Transverse colon (tissue), 4 donors: ENCODE measurements around the gene F7.

Experiments used
- CTCF ChIP-seq, 5 experiments: fragments of 200-600 bp in 3 of 5; fragments of 450-650 bp in 2 of 5; sonication (generic) in 3 of 5; IDR thresholded peaks; 1 replicate in 2 of 5; 2 replicates in 3 of 5; pipeline ENCODE4 v1.5.1; 2016 to 2017; ENCODE audit warnings: antibody characterized with exemption in 5 of 5, inconsistent platforms in 3 of 5, mild to moderate bottlenecking in 2 of 5, moderate library complexity in 1 of 5
- EP300 ChIP-seq: sonication (generic); formaldehyde crosslinking; IDR thresholded peaks from one replicate; pipeline ENCODE4 v1.6.1; 2017; ENCODE audit warnings: antibody characterized with exemption, low read depth
- POLR2A ChIP-seq: fragments of 450-650 bp; IDR thresholded peaks from one replicate; pipeline ENCODE4 v1.6.1; 2016; ENCODE audit warnings: antibody characterized with exemption, mild to moderate bottlenecking, moderate library complexity
- POLR2AphosphoS5 ChIP-seq, 3 donors: sonication (generic); formaldehyde crosslinking; IDR thresholded peaks; one replicate each; pipeline ENCODE4 v1.6.1; 2016; ENCODE audit warnings: antibody characterized with exemption in 3 of 3

- TF ChIP-seq CTCF (IDR thresholded peaks at IDR 0.05) (no peak), POLR2A (no peak), POLR2AphosphoS5 (IDR thresholded peaks at IDR 0.05) (no peak), EP300 (no peak)
Observed at GRCh38 chr13:113103646-113104045, 1.9 kb upstream of the F7 start.
